Gastroesophageal sphincter (tissue), 3 donors: ENCODE data around the gene GRM7.

Source experiments
- EP300 ChIP-seq: sonication (generic); formaldehyde crosslinking; IDR thresholded peaks from one replicate; pipeline ENCODE4 v1.6.1; 2017; ENCODE audit warnings: antibody characterized with exemption, mild to moderate bottlenecking
- POLR2A ChIP-seq, 2 donors: fragments of 450-650 bp; IDR thresholded peaks; one replicate each; pipeline ENCODE4 v1.6.1; 2017; ENCODE audit warnings: antibody characterized with exemption in 2 of 2, mild to moderate bottlenecking in 2 of 2, moderate library complexity in 1 of 2
- POLR2AphosphoS5 ChIP-seq: sonication (generic); formaldehyde crosslinking; IDR thresholded peaks from one replicate; pipeline ENCODE4 v1.6.1; 2017; ENCODE audit warnings: antibody characterized with exemption
- TF ChIP-seq, protein P1 (sequence below), 4 experiments: fragments of 200-600 bp in 2 of 4; fragments of 450-650 bp in 2 of 4; sonication (generic) in 1 of 4; IDR thresholded peaks; one replicate each; pipeline ENCODE4 v1.5.1; 2017 to 2019; ENCODE audit warnings: antibody characterized with exemption in 4 of 4, mild to moderate bottlenecking in 2 of 4, moderate library complexity in 2 of 4

DNA sequence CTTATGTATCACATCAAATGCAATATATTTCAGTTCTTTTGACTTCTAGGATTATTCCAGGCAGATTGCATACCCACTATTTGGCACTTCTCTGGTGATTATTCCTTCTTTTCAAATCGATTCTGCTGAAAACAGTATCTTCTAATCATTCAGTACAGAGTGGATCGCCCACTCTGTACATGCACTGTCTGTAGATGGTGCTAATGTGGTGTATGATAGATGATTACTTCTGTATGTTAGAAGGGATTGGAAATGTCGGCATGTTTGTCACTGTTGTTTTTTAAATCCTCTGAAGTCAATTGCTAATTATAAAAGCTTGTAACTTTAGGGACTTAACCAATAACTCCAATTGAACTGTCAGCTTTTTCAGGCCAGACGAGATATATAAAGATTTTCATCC is 642.5 kb downstream of the GRM7 start:
- TF ChIP-seq, protein P1, sequence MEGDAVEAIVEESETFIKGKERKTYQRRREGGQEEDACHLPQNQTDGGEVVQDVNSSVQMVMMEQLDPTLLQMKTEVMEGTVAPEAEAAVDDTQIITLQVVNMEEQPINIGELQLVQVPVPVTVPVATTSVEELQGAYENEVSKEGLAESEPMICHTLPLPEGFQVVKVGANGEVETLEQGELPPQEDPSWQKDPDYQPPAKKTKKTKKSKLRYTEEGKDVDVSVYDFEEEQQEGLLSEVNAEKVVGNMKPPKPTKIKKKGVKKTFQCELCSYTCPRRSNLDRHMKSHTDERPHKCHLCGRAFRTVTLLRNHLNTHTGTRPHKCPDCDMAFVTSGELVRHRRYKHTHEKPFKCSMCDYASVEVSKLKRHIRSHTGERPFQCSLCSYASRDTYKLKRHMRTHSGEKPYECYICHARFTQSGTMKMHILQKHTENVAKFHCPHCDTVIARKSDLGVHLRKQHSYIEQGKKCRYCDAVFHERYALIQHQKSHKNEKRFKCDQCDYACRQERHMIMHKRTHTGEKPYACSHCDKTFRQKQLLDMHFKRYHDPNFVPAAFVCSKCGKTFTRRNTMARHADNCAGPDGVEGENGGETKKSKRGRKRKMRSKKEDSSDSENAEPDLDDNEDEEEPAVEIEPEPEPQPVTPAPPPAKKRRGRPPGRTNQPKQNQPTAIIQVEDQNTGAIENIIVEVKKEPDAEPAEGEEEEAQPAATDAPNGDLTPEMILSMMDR (IDR thresholded peaks at IDR 0.05), result no peak
- TF ChIP-seq POLR2A (IDR thresholded peaks at IDR 0.05), result no peak
- TF ChIP-seq EP300, result no peak
- TF ChIP-seq POLR2AphosphoS5, result no peak
